Right lobe of liver (tissue), 6 donors: ENCODE results near the gene GNPDA1. TPM values are rescaled to one million over a fixed set of nuclear protein-coding genes. Genes with fewer than 3 reads are reported as not detected.

Experiments used
- ATAC-seq, 4 donors: fragments of 200-7000 bp; cut with Tn5 transposase; one replicate each; pipeline ENCODE4 v1.9.1; 2020; ENCODE audit warnings: mild to moderate bottlenecking in 4 of 4, moderate library complexity in 4 of 4
- DNase-seq, 3 donors: peaks; one replicate each; pipeline ENCODE4 v3.0.0-alpha.2; 2020
- H3K27ac ChIP-seq, 3 donors: fragments of 200-600 bp; one replicate each; pipeline ENCODE4 v1.8.0; 2022
- H3K27me3 ChIP-seq, 2 donors: fragments of 200-600 bp; one replicate each; pipeline ENCODE4 v1.8.0; 2022
- H3K36me3 ChIP-seq, 4 donors: fragments of 200-600 bp; sonication (generic) in 1 of 4; one replicate each; pipeline versions ENCODE4 v1.5.1 to v1.8.0; 2017 to 2022; ENCODE audit warnings: control low read depth in 1 of 4
- H3K4me1 ChIP-seq, 4 donors: fragments of 200-600 bp; sonication (generic) in 1 of 4; one replicate each; pipeline versions ENCODE4 v1.5.1 to v1.8.0; 2017 to 2022; ENCODE audit warnings: control low read depth in 1 of 4
- H3K4me3 ChIP-seq, 3 donors: fragments of 200-600 bp; one replicate each; pipeline ENCODE4 v1.8.0; 2022
- H3K9me3 ChIP-seq, 4 donors: fragments of 200-600 bp; sonication (generic) in 1 of 4; one replicate each; pipeline versions ENCODE4 v1.5.1 to v1.8.0; 2017 to 2022; ENCODE audit warnings: control low read depth in 1 of 4
- POLR2A ChIP-seq: fragments of 450-650 bp; IDR thresholded peaks from one replicate; pipeline ENCODE4 v1.6.1; 2017; ENCODE audit warnings: antibody characterized with exemption, mild to moderate bottlenecking
- WGBS: methylation state at CpG from one replicate; pipeline ENCODE4 v1.1.6; 2018; ENCODE audit warnings: low coverage, low lambda C conversion rate; ENCODE audit not compliant: insufficient coverage; ENCODE audit errors: missing lambda C conversion rate; 5-methylcytosine and 5-hydroxymethylcytosine counted together
- intact Hi-C, 2 donors: fragments of 100-400 bp; cut with DNase I; formaldehyde crosslinking; loops; one replicate each; pipeline versions ENCODE4 v1.11.2 to v1.14.1; 2022
- total RNA-seq, 6 experiments: library from RNA; depleted of rRNA in 2 of 6; stranded (reverse); fragments of >200 nt in 2 of 6; fragmentation: NEBNext Ultra II Directional in 3 of 6; extraction: Animal tissue kit (Norgen Biotek cat#: 25700) in 3 of 6; gene quantifications; one replicate each; pipeline versions ENCODE4 v1.1.0 to v1.2.4, GENCODE V29; 2016 to 2023
- TF ChIP-seq, protein P1 (sequence below), 4 donors: fragments of 200-600 bp in 3 of 4; fragments of 450-650 bp in 1 of 4; IDR thresholded peaks; one replicate each; pipeline versions ENCODE4 v1.5.1 to v1.8.0; 2016 to 2022; ENCODE audit warnings: antibody characterized with exemption in 4 of 4, mild to moderate bottlenecking in 2 of 4
- donor health status: DM: no; HTN: yes; CAD: no.
- donor health status: DM: no; HTN: no; CAD: no.
- donor health status: DM: no; HTN: no; CAD: no.
- donor health status: DM: no; HTN: yes; CAD: no.
- donor health status: DM: no; HTN: yes; CAD: no.

Gene GNPDA1
- total RNA-seq, 6 experiments from 2014 or later: 6.3 to 22.1 (median 14.9) TPM

DNA sequence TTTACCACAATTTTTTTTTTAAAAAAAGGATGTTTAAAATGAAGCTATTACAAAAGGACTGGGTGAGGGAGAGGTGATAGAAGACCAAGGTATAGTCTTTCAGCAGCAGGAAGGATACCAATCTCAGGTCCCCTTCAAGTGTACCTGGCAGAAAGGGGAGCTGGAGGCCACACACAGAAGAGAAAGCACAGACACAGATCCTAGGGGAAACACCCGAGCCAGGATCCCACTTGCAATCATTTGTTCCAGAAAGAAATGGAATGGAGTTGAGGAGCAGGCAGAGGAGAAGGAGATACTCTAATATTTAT, 5.6 kb downstream of the GNPDA1 start:
- no peak for DNase-seq
- Histone ChIP-seq H3K27me3 (no peaks in the 10 kb centered on the region), H3K9me3 (no peaks in the 10 kb centered on the region), H3K4me3 (no peak overlapping the region), H3K36me3 (peaks cover 0 to 33% (median 9%) of the 10 kb centered on the region in 4 donors), H3K4me1 (peaks cover 0 to 13% (median 0%) of the 10 kb centered on the region in 4 donors), H3K27ac (no peak overlapping the region)
- intact Hi-C loops: no loop called here
- TF ChIP-seq, protein P1, sequence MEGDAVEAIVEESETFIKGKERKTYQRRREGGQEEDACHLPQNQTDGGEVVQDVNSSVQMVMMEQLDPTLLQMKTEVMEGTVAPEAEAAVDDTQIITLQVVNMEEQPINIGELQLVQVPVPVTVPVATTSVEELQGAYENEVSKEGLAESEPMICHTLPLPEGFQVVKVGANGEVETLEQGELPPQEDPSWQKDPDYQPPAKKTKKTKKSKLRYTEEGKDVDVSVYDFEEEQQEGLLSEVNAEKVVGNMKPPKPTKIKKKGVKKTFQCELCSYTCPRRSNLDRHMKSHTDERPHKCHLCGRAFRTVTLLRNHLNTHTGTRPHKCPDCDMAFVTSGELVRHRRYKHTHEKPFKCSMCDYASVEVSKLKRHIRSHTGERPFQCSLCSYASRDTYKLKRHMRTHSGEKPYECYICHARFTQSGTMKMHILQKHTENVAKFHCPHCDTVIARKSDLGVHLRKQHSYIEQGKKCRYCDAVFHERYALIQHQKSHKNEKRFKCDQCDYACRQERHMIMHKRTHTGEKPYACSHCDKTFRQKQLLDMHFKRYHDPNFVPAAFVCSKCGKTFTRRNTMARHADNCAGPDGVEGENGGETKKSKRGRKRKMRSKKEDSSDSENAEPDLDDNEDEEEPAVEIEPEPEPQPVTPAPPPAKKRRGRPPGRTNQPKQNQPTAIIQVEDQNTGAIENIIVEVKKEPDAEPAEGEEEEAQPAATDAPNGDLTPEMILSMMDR (IDR thresholded peaks at IDR 0.05): no peak
- TF ChIP-seq POLR2A: no peak
- no peak for ATAC-seq
- 67% methylated on average over 1 of the region's 1 CpG for WGBS

DNA sequence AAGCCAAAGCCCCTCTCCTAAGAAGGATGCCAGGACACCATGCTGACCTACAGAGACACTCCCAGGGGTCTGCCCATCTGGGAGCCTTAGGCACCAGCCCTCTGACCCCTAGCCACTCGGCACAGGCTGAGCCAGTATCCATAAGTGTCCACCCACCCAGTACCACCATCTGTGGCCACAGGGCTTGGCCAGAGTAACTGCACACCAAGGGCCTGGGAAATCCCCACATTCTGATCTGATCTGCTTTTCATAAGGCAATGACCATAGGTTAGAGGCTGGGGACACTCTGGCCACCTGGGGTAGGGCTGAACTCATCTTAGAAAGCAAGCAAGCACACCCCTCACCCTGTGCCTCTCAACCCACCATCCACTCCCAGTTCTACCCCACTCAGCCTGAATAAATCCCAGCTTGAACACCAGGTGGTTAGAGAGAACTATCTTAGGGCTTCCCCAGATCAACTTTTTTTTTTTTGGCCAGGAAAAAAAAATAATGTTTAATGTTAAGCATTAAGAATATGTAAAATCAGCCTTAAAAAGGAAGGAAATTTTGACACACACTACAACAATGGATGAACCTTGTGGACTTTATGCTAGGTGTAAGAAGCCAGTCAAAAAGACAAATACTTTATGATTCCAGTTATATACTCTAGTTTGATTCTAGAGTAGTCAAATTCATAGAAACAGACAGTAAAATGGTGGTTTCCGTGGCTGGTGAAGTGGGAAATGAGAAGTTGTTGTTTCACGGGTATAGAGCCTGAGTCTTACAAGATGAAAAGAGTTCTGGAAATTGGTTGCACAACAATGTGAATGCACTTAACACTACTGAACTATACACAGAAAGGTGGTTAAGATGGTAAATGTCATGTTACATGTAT, 6.2 kb downstream of the GNPDA1 start:
- H3K36me3 ChIP-seq: peaks cover 0 to 37% (median 9%) of the 10 kb centered on the region in 4 donors
- DNase-seq (no peak), ATAC-seq (peak in 2 of 4 donors; percentile 37 to 64)
- TF ChIP-seq, protein P1 (IDR thresholded peaks at IDR 0.05): no peak
- no peak for TF ChIP-seq POLR2A
- no peaks in the 10 kb centered on the region for H3K27me3 ChIP-seq
- no peaks in the 10 kb centered on the region for H3K9me3 ChIP-seq
- intact Hi-C loops: no loop called here
- H3K4me1 ChIP-seq: peaks cover 0 to 7% (median 0%) of the 10 kb centered on the region in 4 donors
- WGBS: 54% methylated on average over 3 of the region's 3 CpGs
- H3K27ac ChIP-seq: no peak overlapping the region
- H3K4me3 ChIP-seq: no peak overlapping the region

DNA sequence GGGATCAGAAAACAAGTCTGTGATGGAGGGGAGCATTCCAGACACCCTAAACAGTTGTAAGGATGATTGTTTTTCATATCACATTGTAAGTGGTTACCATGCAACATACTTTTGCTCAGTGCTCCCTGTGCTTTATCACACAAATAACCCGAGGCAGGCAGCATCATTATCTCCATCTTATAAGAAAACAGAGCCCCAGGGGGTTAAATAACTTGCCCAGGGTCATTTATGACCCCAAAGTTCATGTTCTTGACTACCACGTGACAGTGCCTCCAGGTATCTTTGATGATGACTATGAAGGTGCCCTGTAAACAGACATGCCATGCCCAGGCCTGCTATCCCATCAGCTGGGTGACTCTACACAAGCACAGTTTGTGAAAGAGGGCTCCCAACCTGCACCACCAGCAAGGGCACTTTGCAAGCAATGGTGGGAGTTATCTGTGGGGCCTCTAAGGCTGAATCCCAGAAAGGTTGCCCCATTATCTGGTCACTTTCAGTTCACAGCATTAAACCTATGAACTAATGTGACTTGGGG, 9.5 kb downstream of the GNPDA1 start:
- no peak for TF ChIP-seq POLR2A
- TF ChIP-seq, protein P1 (IDR thresholded peaks at IDR 0.05): no peak
- no peaks in the 10 kb centered on the region for H3K27me3 ChIP-seq
- H3K9me3 ChIP-seq: no peaks in the 10 kb centered on the region
- H3K36me3 ChIP-seq: peaks cover 0 to 51% (median 10%) of the 10 kb centered on the region in 4 donors
- no peak for ATAC-seq
- WGBS: 45% methylated on average over 2 of the region's 2 CpGs
- no peak for DNase-seq
- peaks cover 0 to under 1% (median 0%) of the 10 kb centered on the region in 4 donors for H3K4me1 ChIP-seq
- intact Hi-C loops: no loop called here
- H3K4me3 ChIP-seq: no peak overlapping the region
- H3K27ac ChIP-seq: no peak overlapping the region

DNA sequence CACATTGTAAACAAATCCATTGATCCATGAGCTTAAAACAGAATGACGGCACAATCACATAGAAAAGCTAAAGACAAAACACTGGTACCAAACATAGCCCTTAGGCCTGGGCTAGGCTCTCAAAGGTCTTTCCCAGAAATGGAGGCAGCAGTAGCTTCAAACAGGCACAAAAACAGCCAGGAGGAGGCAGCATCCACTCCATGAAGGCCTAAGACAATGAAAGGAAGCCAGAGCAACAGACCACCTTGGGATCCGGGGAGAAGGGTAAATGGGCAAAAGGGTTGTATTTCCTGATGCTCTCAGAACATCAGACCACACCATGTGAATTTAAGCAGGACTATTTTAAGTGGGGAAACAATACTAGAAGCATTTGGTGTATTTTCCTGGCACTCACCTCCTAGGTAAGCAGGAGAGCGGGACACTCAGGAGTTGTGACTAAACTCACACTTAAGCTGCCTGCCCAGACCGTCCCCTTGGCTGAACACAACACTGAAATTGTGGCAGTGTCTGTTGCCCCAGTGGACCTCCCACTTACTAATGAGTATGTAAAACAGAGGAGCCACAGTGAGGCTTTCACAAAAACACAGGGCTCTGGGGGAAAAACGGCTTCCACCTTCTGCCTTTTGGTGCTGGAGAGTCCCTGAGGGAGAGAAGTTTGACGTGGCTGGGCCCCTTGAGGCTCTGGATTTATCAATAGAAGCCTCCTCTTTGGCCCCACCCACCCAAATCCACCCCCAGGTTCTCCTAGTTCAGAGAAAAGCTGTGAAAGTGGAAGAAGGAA, 11.9 kb downstream of the GNPDA1 start:
- intact Hi-C loops: no loop called here
- Histone ChIP-seq H3K4me1 (peaks cover 0 to 15% (median 0%) of the 10 kb centered on the region in 4 donors), H3K27me3 (no peaks in the 10 kb centered on the region), H3K9me3 (no peaks in the 10 kb centered on the region), H3K4me3 (no peak overlapping the region), H3K36me3 (peaks cover 0 to 51% (median 10%) of the 10 kb centered on the region in 4 donors), H3K27ac (no peak overlapping the region)
- WGBS: 51% methylated on average over 4 of the region's 6 CpGs
- DNase-seq (no peak), ATAC-seq (no peak)
- TF ChIP-seq, protein P1 (IDR thresholded peaks at IDR 0.05): peak in 3 of 4 donors; percentile 8 to 21 (median 21)
- TF ChIP-seq POLR2A: no peak
